ENCODE results near the gene ELAVL2.

The ELAVL2 gene

DNA sequence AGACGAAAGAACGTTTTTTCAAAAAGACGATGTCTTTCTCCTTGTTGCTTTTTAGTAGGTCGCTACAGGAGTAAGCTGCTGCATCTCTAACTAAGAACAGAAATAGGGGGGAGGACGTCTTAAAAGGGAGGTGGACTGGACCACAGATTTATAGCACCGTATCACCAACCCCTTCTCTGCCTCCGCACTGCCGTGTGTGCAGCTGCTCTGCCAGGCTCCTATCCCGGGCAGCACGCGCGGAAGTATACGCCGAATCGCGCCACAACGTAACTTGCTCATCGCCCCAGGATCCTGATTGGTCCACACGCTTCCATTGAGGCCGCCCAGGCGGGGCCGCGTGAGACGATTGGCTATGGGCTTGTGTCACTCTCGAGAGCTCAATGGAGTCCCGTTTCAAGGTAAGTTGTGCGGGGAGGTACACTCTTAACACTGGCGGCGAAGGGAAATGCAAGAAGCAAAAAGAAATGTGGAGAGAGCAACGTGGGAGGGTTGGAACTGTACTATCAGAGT is at the start of gene ELAVL2:
Gene ELAVL2 (minus strand): TSS at position 121 of the 510 bp plus-strand sequence. CDS start 64,006 bp downstream, outside the sequence.
- Histone ChIP-seq H3K79me2 (no peaks in the 10 kb centered on the region), H3K27me3 (ENCODE audit: control insufficient read depth, insufficient read depth, low read length) (peaks cover 15% of the 10 kb centered on the region), H3K36me3 (ENCODE audit: control insufficient read depth, insufficient read depth, low read length) (no peaks in the 10 kb centered on the region), H3K4me2 (ENCODE audit: low read length) (peak within 1 kb of the TSS; percentile 33), H3K27ac (no peak within 1 kb of the TSS), H3K4me3 (ENCODE audit: low read depth, low read length) (peak within 1 kb of the TSS; percentile 19), H3K4me1 (no peaks in the 10 kb centered on the region), H3K9ac (no peak within 1 kb of the TSS), H2AFZ (no peak within 1 kb of the TSS), H3K9me3 (ENCODE audit: control insufficient read depth, low read length) (no peaks in the 10 kb centered on the region)
- TF ChIP-seq, protein P1, sequence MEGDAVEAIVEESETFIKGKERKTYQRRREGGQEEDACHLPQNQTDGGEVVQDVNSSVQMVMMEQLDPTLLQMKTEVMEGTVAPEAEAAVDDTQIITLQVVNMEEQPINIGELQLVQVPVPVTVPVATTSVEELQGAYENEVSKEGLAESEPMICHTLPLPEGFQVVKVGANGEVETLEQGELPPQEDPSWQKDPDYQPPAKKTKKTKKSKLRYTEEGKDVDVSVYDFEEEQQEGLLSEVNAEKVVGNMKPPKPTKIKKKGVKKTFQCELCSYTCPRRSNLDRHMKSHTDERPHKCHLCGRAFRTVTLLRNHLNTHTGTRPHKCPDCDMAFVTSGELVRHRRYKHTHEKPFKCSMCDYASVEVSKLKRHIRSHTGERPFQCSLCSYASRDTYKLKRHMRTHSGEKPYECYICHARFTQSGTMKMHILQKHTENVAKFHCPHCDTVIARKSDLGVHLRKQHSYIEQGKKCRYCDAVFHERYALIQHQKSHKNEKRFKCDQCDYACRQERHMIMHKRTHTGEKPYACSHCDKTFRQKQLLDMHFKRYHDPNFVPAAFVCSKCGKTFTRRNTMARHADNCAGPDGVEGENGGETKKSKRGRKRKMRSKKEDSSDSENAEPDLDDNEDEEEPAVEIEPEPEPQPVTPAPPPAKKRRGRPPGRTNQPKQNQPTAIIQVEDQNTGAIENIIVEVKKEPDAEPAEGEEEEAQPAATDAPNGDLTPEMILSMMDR (IDR thresholded peaks at IDR 0.05), result no peak

DNA sequence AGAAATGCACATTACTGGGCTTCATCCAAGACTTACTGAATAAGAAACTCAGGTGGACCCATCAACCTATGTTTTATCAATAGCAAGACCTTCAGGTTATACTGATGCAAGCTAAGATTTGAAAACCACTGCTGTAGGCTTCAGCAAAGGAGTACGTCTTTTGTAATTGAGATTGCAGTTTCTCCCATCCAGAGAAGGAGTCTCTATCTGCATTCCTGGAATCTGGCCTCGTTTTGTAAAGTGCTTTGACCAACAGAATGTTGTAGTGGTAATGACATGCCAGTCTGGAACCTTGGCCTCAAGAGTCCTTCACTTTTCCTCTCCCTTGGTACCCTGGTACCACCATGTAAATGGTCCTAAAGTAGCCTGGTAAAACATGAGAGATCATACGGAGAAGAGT is 32.2 kb upstream of the ELAVL2 start:
- Histone ChIP-seq H3K4me2 (ENCODE audit: low read length) (no peak overlapping the region), H3K9ac (no peak overlapping the region), H3K27ac (no peak overlapping the region), H3K4me1 (no peaks in the 10 kb centered on the region), H3K4me3 (ENCODE audit: low read depth, low read length) (no peak overlapping the region), H3K27me3 (ENCODE audit: control insufficient read depth, insufficient read depth, low read length) (no peaks in the 10 kb centered on the region), H3K9me3 (ENCODE audit: control insufficient read depth, low read length) (no peaks in the 10 kb centered on the region), H2AFZ (no peak overlapping the region), H3K79me2 (no peaks in the 10 kb centered on the region), H3K36me3 (ENCODE audit: control insufficient read depth, insufficient read depth, low read length) (no peaks in the 10 kb centered on the region)
- TF ChIP-seq, protein P1 (IDR thresholded peaks at IDR 0.05), result no peak

DNA sequence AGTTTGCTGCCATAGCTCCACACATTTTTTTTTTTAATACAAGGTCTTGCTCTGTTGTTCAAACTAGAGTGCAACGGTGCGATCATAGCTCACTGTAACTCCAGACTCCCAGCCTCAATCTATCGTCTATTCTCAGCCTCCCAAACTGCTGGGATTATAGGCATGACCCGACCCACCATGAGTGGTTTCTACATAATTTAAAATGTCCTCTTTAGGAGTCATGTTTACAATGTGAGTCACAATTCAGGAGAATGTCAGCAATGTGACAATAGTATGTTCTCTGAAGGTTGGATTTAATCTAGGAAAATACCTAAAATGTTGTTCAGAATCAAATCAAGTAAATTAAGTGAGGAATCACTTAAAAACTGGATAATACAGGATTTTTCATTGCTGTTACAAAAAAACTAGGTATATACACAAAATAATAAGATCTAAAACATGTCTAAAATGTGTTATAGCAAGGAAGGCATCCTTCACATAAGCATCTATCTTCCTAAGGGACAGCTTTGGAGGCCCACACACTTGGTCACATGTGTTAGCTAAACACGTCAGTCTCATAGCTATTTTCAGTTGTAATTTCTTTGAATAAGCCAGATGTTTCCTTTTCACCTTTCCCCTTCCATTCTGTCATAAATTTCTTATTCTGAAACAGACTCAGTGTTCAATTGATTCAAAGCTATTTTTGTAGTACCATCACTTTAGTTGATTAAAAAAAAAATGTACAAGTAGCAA is 30.0 kb upstream of the ELAVL2 start:
- H3K4me1 ChIP-seq, result no peaks in the 10 kb centered on the region
- no peak overlapping the region for H2AFZ ChIP-seq
- no peaks in the 10 kb centered on the region for H3K36me3 ChIP-seq (ENCODE audit: control insufficient read depth, insufficient read depth, low read length)
- no peaks in the 10 kb centered on the region for H3K79me2 ChIP-seq
- no peaks in the 10 kb centered on the region for H3K27me3 ChIP-seq (ENCODE audit: control insufficient read depth, insufficient read depth, low read length)
- no peak overlapping the region for H3K4me2 ChIP-seq (ENCODE audit: low read length)
- H3K27ac ChIP-seq, result no peak overlapping the region
- no peaks in the 10 kb centered on the region for H3K9me3 ChIP-seq (ENCODE audit: control insufficient read depth, low read length)
- H3K4me3 ChIP-seq (ENCODE audit: low read depth, low read length), result no peak overlapping the region
- no peak overlapping the region for H3K9ac ChIP-seq
- TF ChIP-seq, protein P1 (IDR thresholded peaks at IDR 0.05), result no peak

DNA sequence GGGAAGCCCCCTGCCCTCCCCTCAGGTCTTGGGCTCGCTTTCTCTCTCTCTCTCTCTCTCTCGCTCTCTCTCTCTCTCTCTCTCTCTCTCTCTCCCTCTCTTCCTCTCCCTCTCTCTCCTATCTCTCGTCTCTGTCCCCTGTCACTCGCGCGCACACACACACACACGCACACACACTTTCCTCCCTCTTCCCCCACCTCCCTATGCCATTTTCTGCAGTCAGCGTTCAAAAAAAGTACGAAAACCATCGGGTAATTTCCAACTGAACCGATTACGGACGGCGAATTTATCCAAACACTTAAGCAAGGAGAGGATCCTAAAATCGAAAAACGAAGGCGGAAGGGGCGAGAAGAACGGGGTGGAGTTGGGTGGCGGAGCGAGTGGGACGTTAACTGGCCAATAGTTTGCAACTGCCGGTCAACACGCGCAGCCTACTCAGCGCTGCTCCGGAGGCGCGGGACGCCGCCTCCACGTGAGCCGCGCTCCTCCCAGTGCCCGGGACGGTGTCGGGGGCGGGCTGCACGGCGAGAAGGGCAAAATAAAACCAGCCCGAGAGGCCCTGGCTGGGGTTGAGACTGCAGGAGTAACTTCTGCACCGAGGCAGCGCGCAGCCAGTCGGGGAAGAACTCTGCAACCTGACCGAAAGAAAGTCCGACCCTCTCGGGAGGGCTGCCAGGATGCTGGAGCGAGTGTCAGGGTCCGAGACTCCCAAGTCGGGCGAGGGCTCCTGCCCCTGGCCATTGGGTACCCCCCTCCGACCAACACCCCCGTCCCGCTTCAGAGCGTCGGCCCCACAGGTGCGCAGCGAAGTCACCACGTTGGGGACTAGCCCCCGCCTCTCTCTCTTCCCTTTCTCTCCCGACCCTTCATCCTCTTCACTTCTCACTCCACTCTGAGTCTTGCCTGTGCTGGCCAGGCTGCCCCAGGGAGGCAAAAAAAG is 24.9 kb upstream of the ELAVL2 start:
- Histone ChIP-seq H3K27me3 (ENCODE audit: control insufficient read depth, insufficient read depth, low read length) (no peaks in the 10 kb centered on the region), H3K79me2 (no peaks in the 10 kb centered on the region), H3K4me1 (no peaks in the 10 kb centered on the region)

More for the DNA sequence above, 24.9 kb upstream of the ELAVL2 start:
- Histone ChIP-seq H3K9ac (no peak overlapping the region), H3K27ac (no peak overlapping the region), H3K4me3 (ENCODE audit: low read depth, low read length) (peak overlapping the region; percentile 18), H2AFZ (no peak overlapping the region), H3K36me3 (ENCODE audit: control insufficient read depth, insufficient read depth, low read length) (no peaks in the 10 kb centered on the region), H3K4me2 (ENCODE audit: low read length) (peak overlapping the region; percentile 84), H3K9me3 (ENCODE audit: control insufficient read depth, low read length) (no peaks in the 10 kb centered on the region)
- TF ChIP-seq, protein P1 (IDR thresholded peaks at IDR 0.05), result no peak

All from parathyroid adenoma (tissue), 2 donors.